Body of pancreas (tissue), 4 donors: Measurements from ENCODE around the gene VIPR1. TPM values are rescaled to one million over a fixed set of nuclear protein-coding genes. Genes with fewer than 3 reads are reported as not detected.

Experiments
- ATAC-seq: fragments of 150-250 bp; one replicate; pipeline ENCODE4 v1.9.1; 2016
- DNase-seq, 4 donors: peaks; one replicate each; pipeline ENCODE4 v3.0.0-alpha.2; 2019
- H3K27ac ChIP-seq, 4 donors: fragments of 200-600 bp; sonication (generic); 1 replicate in 3 of 4; 2 replicates in 1 of 4; pipeline versions ENCODE4 v1.5.1 to v1.6.1; 2016 to 2019; ENCODE audit warnings: mild to moderate bottlenecking in 1 of 4, mixed read lengths in 1 of 4, moderate library complexity in 1 of 4
- H3K27me3 ChIP-seq, 2 donors: fragments of 200-600 bp; sonication (generic); one replicate each; pipeline ENCODE4 v1.6.0; 2016; ENCODE audit warnings: mild to moderate bottlenecking in 1 of 2
- H3K36me3 ChIP-seq, 2 donors: fragments of 200-600 bp; sonication (generic); replicated peaks in 1 of 2; 2 replicates each; pipeline ENCODE4 v1.5.1; 2016; ENCODE audit warnings: low read depth in 2 of 2; ENCODE audit not compliant: insufficient read depth in 1 of 2
- H3K4me1 ChIP-seq: fragments of 200-600 bp; sonication (generic); one replicate; pipeline ENCODE4 v1.6.0; 2016
- H3K4me3 ChIP-seq, 2 donors: fragments of 200-600 bp; sonication (generic); 1 replicate in 1 of 2; 2 replicates in 1 of 2; pipeline ENCODE4 v1.5.1; 2016 to 2019
- H3K9me3 ChIP-seq, 3 donors: fragments of 200-600 bp; sonication (generic); 1 replicate in 2 of 3; 2 replicates in 1 of 3; pipeline ENCODE4 v1.5.1; 2016
- POLR2A ChIP-seq, 3 donors: fragments of 450-650 bp; IDR thresholded peaks; one replicate each; pipeline ENCODE4 v1.6.1; 2016; ENCODE audit warnings: antibody characterized with exemption in 3 of 3, mild to moderate bottlenecking in 2 of 3
- WGBS, 2 donors: methylation state at CpG; one replicate each; pipeline ENCODE4 v1.1.5; 2017; 5-methylcytosine and 5-hydroxymethylcytosine counted together
- intact Hi-C: fragments of 100-400 bp; cut with DNase I; formaldehyde crosslinking; loops from one replicate; pipeline ENCODE4 v1.15.1; 2023
- total RNA-seq, 2 donors: library from RNA; depleted of rRNA; stranded (reverse); fragments of >200 nt; gene quantifications; one replicate each; pipeline ENCODE4 v1.1.0, GENCODE V29; 2016
- TF ChIP-seq, protein P1 (sequence below), 7 experiments: fragments of 450-650 bp in 4 of 7; fragments of 200-600 bp in 3 of 7; sonication (generic) in 3 of 7; IDR thresholded peaks; one replicate each; pipeline ENCODE4 v1.5.1; 2016 to 2019; ENCODE audit warnings: antibody characterized with exemption in 7 of 7

VIPR1 gene
- total RNA-seq, 2 donors from 2014 or later, result 0.99 to 10.6 TPM

GRCh38 chr3:42476225-42477125, 26.0 kb upstream of the VIPR1 start:
- Histone ChIP-seq H3K27ac (peak overlapping the region in 1 of 4 donors; percentile 37), H3K4me1 (peaks cover 3% of the 10 kb centered on the region), H3K9me3 (peaks cover 0 to under 1% (median 0%) of the 10 kb centered on the region in 3 donors), H3K27me3 (no peaks in the 10 kb centered on the region), H3K36me3 (no peaks in the 10 kb centered on the region), H3K4me3 (no peak overlapping the region)
- DNase-seq, result peak; percentile 43 to 89 (median 64)
- ATAC-seq, result peak; percentile 82
- 52 to 56% methylated on average over 7 to 8 of the region's 8 CpGs for WGBS, 2 donors
- intact Hi-C loops, result no loop called here
- no peak for TF ChIP-seq POLR2A (IDR thresholded peaks at IDR 0.05)
- TF ChIP-seq, protein P1, sequence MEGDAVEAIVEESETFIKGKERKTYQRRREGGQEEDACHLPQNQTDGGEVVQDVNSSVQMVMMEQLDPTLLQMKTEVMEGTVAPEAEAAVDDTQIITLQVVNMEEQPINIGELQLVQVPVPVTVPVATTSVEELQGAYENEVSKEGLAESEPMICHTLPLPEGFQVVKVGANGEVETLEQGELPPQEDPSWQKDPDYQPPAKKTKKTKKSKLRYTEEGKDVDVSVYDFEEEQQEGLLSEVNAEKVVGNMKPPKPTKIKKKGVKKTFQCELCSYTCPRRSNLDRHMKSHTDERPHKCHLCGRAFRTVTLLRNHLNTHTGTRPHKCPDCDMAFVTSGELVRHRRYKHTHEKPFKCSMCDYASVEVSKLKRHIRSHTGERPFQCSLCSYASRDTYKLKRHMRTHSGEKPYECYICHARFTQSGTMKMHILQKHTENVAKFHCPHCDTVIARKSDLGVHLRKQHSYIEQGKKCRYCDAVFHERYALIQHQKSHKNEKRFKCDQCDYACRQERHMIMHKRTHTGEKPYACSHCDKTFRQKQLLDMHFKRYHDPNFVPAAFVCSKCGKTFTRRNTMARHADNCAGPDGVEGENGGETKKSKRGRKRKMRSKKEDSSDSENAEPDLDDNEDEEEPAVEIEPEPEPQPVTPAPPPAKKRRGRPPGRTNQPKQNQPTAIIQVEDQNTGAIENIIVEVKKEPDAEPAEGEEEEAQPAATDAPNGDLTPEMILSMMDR (IDR thresholded peaks at IDR 0.05), result peak in 1 of 7 experiments; percentile 4

DNA sequence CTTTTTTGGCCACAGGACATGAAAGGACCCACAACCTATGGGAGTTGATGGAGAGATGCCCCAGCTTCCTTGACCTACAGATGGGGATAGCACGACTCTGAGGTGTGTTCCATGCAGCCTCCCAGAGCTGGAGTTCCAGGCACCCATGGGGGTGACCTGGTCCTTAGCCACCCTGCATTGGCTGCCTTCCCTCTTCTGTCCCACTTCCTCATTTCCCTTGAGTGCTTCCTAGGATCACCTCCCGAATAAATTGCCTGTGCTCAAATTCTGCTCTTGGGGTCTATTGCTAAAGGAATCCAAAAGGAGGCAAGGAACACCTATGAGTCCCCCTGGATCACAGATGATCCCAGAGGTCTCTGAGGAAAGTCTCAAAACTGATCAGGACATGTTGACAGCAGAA, 24.7 kb upstream of the VIPR1 start:
- DNase-seq (no peak), ATAC-seq (no peak)
- Histone ChIP-seq H3K4me1 (peaks cover 3% of the 10 kb centered on the region), H3K27ac (no peak overlapping the region), H3K27me3 (no peaks in the 10 kb centered on the region), H3K4me3 (no peak overlapping the region), H3K9me3 (peaks cover 0 to 6% (median 0%) of the 10 kb centered on the region in 3 donors), H3K36me3 (no peaks in the 10 kb centered on the region)
- intact Hi-C loops, result no loop called here
- TF ChIP-seq POLR2A (IDR thresholded peaks at IDR 0.05), result no peak
- TF ChIP-seq, protein P1 (IDR thresholded peaks at IDR 0.05), result no peak
- 92 to 94% methylated on average over 2 of the region's 2 CpGs for WGBS, 2 donors

DNA sequence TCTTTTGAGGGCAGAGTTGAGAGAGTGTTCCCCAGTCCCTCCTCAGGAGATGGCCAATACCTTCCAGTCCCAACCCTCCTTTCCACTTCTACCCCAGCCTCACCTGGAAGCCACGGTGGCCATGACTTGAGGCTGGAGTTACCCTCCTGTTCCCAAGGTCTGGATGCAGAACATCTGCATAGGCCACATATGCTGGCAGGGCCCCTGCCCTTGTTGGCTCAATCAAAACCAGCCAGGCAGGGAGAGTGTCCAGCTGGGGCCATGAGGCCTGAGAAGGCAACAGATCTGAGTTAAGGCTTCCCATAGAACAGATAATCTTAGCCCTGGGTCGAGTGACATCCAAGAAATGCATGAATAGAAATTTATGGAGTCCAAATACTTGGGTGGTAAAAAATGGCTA, 23.6 kb upstream of the VIPR1 start:
- no peak overlapping the region for H3K27ac ChIP-seq
- H3K36me3 ChIP-seq, result no peaks in the 10 kb centered on the region
- H3K4me1 ChIP-seq, result peaks cover 3% of the 10 kb centered on the region
- H3K9me3 ChIP-seq, result peaks cover 0 to 6% (median 0%) of the 10 kb centered on the region in 3 donors
- no peak overlapping the region for H3K4me3 ChIP-seq
- no peaks in the 10 kb centered on the region for H3K27me3 ChIP-seq
- ATAC-seq (no peak), DNase-seq (no peak)
- TF ChIP-seq POLR2A (IDR thresholded peaks at IDR 0.05), result no peak
- TF ChIP-seq, protein P1 (IDR thresholded peaks at IDR 0.05), result no peak
- intact Hi-C loops, result no loop called here
- WGBS, 2 donors, result 33 to 41% methylated on average over 2 of the region's 2 CpGs

GRCh38 chr3:42486814-42487565, 15.5 kb upstream of the VIPR1 start:
- Histone ChIP-seq H3K4me1 (peaks cover 25% of the 10 kb centered on the region), H3K36me3 (no peaks in the 10 kb centered on the region), H3K27me3 (no peaks in the 10 kb centered on the region), H3K9me3 (peaks cover 0 to under 1% (median 0%) of the 10 kb centered on the region in 3 donors), H3K27ac (no peak overlapping the region), H3K4me3 (no peak overlapping the region)
- ATAC-seq (no peak), DNase-seq (no peak)
- TF ChIP-seq, protein P1 (IDR thresholded peaks at IDR 0.05), result no peak
- no peak for TF ChIP-seq POLR2A (IDR thresholded peaks at IDR 0.05)
- WGBS, 2 donors, result 84 to 88% methylated on average over 2 of the region's 2 CpGs
- intact Hi-C loops, result no loop called here
